C1 segment of cervical spinal cord (tissue), 14 donors: ENCODE results near the gene LRRTM2.

Experiments used
- DNase-seq, 14 donors: peaks; one replicate each; lab custom pipeline; 2025; lab: John Stamatoyannopoulos, UW

LRRTM2 gene

DNA sequence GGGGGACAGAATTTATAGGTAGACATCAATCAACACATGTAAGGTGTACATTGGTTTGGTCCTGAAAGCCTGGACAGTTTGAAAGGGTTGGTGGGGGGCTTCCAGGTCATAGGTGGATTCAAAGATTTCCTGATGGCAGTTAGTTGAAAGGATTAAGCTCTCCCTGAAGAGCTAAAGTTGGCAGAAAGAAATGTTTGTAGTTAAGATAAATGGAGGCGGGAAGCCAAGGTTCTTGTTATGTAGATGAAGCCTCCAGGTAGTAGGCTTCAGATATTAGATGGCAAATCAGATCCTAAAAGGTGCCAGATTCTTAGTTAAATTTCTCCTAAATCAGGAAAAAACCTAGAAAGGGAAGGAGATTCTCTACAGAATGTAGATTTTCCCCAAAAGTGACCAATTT is 9.0 kb upstream of the LRRTM2 start:
- DNase-seq: no peak

- no peak for DNase-seq
Measured at GRCh38 chr5:138883211-138883610, 8.1 kb upstream of the LRRTM2 start.

- DNase-seq: no peak
Measured at GRCh38 chr5:138878437-138879235, 3.5 kb upstream of the LRRTM2 start.

DNA sequence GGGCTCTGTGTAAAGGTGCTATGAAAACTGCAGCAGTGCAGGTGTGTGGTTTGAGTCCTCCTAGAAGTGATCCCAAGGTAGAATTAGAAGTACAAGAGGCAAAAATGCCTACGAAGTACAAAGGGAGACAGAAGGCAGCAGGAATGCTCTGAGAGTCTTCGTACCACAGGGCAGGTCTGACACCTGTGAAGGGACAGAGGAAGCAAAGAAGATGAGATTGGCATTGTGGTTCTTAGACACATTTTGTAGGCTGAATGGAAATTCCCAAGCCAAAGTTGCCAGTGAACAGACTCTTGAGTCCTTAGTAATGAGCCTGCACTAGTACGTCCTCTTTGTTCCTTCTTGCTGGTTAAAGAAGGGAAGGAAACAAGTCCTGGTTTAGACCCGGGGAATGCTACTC is 1.7 kb upstream of the LRRTM2 start:
- DNase-seq: no peak

DNA sequence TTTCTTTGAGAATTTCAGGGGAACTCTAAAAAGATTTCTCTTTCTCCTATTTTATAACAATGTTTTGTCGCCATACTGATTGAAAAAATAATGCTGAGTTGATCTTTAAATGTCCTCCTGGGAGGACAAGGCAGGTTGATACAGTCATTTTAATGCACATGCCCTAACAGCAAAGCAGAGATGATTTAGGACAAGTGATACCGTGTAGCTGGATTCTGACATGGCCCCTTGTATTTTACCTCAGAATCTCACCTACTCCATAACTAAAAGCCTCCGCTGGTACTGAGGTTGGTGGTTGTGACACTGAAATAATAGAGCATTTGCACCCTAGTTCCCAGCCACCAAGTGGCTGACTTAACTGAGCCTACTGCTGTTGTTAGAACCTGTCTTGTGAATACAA is 811 bp upstream of the LRRTM2 start:
- DNase-seq: peak in 1 of 14 donors; percentile 67

DNA sequence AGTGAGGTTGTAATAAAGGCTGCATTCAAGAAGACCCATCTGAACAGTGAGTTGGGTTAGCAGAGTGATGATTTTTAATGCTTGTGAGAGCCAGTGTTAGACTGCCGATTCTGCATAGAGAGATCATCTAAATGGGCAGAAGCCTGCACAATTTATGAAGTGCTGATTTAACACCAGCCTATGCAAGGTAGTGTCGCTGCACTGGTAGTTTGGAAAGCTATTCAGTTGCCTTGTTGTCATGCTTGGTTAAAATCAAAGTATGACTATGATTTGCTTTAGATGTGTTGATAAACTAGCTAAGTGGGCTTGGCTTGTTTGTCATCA is 379 bp upstream of the LRRTM2 start:
- DNase-seq: no peak

- peak in 9 of 14 donors; percentile 12 to 77 (median 32) for DNase-seq
Measured at GRCh38 chr5:138874241-138874640, 894 bp downstream of the LRRTM2 start.

DNA sequence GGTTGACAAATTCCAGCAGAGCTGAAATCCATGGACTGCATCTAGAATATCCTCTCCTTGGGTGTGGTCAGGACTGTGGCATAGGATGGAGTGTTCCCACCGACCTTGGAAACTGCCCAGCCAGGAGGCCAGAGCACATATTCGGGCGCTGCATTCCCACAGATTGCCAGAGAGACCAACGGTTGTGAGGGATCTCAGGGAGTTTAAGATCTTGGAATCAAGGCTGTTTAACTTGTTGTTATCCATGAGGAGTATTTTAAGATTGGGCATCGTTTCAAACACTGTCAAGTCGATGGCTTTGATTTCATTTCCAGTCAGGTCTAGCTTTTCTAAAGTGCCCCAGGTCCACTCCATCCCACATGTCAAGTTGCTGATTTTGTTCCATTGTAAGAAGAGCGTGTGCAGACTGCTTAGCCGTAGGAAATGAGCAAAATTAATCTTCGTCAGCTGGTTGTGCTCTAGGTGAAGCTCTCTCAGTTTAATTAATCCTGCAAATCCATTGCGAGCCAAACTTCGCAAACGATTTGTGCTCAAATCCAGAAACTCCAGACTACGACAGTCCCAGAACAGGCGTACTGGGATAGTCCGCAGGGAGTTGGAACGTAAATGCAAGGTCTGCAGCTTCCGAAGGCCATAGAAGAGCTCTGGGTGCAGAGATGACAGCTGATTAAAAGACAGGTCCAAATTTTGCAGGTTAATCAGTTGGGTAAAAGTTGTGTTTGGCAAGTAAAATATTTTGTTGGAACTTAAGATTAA is 1.5 kb downstream of the LRRTM2 start:
- peak in 6 of 14 donors; percentile 14 to 77 (median 38) for DNase-seq

- peak in 4 of 14 donors; percentile 13 to 69 (median 42) for DNase-seq
Measured at GRCh38 chr5:138872841-138873465, 2.2 kb downstream of the LRRTM2 start.

DNA sequence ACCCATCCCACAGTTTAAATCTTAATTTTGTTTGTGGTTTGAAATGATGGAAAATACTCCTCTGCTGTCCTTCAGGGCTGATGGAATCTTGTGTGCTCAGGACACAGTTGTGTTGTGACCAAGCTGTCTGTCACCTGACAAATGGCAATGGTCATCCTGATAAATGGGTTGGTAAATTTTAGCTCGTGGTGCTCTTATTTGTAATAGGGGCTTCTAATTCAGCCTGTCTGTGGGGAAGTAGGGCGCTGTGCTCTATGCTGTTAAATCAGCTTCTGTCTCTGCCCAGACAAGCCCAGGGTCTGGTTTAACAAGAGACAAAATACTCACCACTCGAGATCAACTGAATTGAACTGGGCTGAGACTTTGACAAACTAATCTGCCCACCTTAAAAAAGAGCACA is 4.5 kb downstream of the LRRTM2 start:
- peak in 4 of 14 donors; percentile 7 to 81 (median 28) for DNase-seq

DNA sequence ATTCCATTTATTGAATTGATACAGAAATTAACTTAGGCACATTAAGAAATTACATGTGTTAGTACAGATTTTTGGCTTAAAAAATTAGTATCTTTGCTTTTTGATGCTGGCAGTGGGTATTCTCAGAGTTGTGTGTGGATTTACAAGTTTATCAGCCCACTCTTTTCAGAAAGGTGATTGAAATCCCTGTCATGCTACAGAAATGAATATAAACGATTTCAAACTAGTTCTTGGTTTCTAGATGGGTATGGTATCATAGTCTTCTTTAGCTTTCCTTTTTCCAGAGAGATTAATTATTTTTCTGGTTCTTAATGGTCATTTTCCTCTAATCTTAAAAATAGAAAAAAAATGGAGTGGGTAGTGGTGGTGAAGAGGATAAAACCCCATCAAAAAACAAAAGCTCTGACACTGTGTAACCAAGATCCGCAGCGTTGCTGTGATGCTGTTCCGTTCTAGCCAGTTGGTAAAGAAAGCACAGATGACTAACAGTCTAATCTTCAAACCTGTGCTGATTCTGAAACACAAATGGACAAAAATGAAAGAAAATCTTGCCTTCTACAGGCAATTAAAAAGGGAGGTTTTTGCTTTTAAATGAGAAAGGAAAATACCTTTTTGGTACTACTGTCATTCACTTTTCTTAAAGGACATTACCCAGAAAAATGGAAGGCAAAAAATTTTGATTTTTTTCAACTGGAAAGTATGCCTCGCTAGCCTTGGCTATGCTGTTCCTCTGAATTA is 5.2 kb downstream of the LRRTM2 start:
- DNase-seq: peak in 1 of 14 donors; percentile 68

- DNase-seq: no peak
Measured at GRCh38 chr5:138869038-138869437, 6.1 kb downstream of the LRRTM2 start.

DNA sequence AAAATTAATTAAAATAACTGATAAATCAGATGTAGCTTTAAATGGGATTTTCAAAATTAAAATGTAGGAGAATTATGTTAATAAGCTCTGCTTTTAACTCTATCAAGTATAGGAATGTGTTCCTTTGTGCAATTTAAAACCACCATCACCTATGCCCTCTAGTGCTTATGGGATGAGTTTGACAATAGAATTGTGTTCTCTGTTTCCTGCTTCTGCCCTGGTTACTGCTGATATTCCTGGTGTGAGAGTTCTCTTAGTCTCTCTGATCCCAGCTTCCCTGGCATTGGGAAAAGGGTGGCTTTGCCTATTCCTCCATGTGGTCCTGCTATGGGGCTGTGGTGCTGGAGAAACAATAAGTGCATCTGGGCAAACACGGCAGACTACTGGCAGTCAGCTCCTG is 8.1 kb downstream of the LRRTM2 start:
- no peak for DNase-seq

- no peak for DNase-seq
Measured at GRCh38 chr5:138853132-138853531, 22.0 kb downstream of the LRRTM2 start.

DNA sequence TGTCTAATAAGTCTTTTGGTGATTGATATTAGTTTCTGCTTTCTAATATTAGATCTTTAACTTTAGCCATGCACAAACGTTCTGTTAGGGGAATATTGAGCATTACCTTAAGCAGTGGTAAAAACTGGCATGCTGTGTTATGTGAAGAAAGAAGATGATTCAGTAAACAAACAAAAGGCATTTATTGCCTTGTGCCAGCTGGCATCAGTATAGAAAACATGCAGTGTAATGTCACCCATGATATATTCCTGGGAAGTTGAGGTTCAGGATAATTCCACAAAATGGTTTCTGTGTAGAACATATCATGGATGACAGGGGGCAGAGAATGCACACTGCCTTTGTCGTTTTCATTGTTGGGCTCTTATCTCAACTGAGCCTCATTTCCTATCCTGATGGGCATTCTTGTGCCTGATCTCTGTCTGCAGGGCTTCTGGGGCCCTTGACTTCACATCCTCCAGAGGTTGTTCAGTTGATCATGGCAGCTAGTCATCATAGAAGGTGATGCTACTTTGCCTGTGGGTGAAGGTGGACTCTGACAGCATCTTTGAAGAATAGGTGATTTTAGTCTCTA is 24.2 kb downstream of the LRRTM2 start:
- no peak for DNase-seq

DNA sequence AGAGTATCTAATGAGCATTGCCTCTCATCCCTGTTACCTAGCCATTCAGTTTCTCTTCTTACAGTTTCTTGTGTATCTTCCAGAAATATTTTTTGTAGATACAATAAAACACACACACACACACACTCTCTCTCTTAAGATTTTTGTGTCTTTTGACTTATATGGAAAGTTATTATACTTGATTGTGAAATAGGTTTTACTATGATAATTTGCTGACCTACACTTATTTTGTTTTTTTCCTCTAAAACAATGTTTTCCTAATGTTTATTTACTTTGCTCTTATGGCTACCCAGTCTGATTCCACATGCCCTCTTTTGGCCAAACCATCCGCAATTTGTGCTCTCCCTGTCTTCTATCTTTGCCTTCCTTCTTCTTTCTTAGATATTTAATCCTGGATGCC is 25.3 kb downstream of the LRRTM2 start:
- DNase-seq: no peak

DNA sequence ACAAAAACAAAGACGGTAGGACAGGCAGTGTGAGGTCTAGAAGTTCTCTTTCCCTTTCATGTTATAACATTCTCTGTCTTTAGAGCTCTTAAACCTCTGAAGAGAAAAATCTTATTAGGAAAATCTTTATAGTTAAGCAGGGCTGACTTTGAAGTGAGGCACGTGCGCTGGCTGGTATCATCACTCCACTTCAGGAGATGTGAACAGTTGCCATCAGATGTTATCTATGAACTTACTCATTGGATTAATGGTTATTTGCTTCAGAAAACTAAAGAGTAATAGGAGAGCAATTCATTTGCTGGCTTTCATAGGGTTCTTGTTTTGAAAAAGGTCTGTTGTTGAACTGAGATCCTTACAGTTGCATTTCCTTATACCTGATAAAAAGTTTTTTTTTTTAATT is 25.7 kb downstream of the LRRTM2 start:
- DNase-seq: no peak

GRCh38 chr5:138844812-138845513 is 30.2 kb downstream of the LRRTM2 start:
- DNase-seq: no peak

GRCh38 chr5:138844125-138844461 is 31.0 kb downstream of the LRRTM2 start:
- no peak for DNase-seq

GRCh38 chr5:138843316-138844124 is 31.6 kb downstream of the LRRTM2 start:
- DNase-seq: no peak
